HCT116 (cell line): Measurements from ENCODE around the gene CEP162.
A peak's percentile ranks its signal among the peaks of the same experiment; 100 is the strongest.

Source experiments
- CTCF ChIP-seq, 3 experiments: fragments of 200-600 bp in 1 of 3; sonication (generic) in 1 of 3; IDR thresholded peaks in 2 of 3; conservative IDR thresholded peaks in 1 of 3; 2 replicates each; pipeline ENCODE4 v1.5.1; 2012 to 2017; ENCODE audit warnings: low read depth in 2 of 3, low read length in 2 of 3, antibody characterized with exemption in 1 of 3, borderline replicate concordance in 1 of 3, control low read depth in 1 of 3, mild to moderate bottlenecking in 1 of 3, mixed read lengths in 1 of 3, mixed run types in 1 of 3, moderate library complexity in 1 of 3; ENCODE audit not compliant: insufficient read depth in 1 of 3
- EGR1 ChIP-seq: IDR thresholded peaks from 2 replicates; pipeline ENCODE4 v1.6.1; 2012; ENCODE audit warnings: low read depth
- ELF1 ChIP-seq: IDR thresholded peaks from 2 replicates; pipeline ENCODE4 v1.6.1; 2012; ENCODE audit warnings: low read depth, borderline replicate concordance
- POLR2A ChIP-seq: IDR thresholded peaks from 2 replicates; pipeline ENCODE4 v1.7.0; 2011; ENCODE audit warnings: borderline replicate concordance; ENCODE audit not compliant: insufficient read depth, insufficient read length; ENCODE audit errors: extremely low read depth
- REST ChIP-seq: IDR thresholded peaks from 2 replicates; pipeline ENCODE4 v1.6.1; 2012; ENCODE audit warnings: low read depth
- SP1 ChIP-seq: IDR thresholded peaks from 2 replicates; pipeline ENCODE4 v1.6.1; 2012; ENCODE audit warnings: low read depth
- ZBTB33 ChIP-seq: IDR thresholded peaks from 2 replicates; pipeline ENCODE4 v1.6.1; 2011; ENCODE audit warnings: mild to moderate bottlenecking, low read length, moderate library complexity; ENCODE audit not compliant: insufficient replicate concordance; ENCODE audit errors: extremely low read depth

GRCh38 chr6:84220809-84221409, 6.5 kb downstream of the CEP162 start:
- TF ChIP-seq CTCF (IDR thresholded peaks at IDR 0.05 in 2 of 3, conservative IDR thresholded peaks at IDR 0.05 in 1 of 3; ENCODE audit: borderline replicate concordance in 1 of 3, insufficient read depth in 1 of 3, low read depth in 2 of 3, low read length in 2 of 3) (peak; percentile 22 to 60 (median 59); a peak in 4 of 6 replicates), ELF1 (no peak), REST (no peak), EGR1 (no peak), ZBTB33 (no peak), POLR2A (no peak), SP1 (no peak)
